GM18861 (cell line): Measurements from ENCODE around the gene SLC34A3.
"Not testable (repeated sequence)": the region's sequence is repeated elsewhere in the genome, so short reads cannot be mapped to it uniquely, and the experiment has no call there.

Source experiments
- ATAC-seq: cut with Tn5 transposase; IDR thresholded peaks from one replicate; pipeline ENCODE4 v1.9.1; 2021; ENCODE audit not compliant: unreplicated experiment

Gene SLC34A3

DNA sequence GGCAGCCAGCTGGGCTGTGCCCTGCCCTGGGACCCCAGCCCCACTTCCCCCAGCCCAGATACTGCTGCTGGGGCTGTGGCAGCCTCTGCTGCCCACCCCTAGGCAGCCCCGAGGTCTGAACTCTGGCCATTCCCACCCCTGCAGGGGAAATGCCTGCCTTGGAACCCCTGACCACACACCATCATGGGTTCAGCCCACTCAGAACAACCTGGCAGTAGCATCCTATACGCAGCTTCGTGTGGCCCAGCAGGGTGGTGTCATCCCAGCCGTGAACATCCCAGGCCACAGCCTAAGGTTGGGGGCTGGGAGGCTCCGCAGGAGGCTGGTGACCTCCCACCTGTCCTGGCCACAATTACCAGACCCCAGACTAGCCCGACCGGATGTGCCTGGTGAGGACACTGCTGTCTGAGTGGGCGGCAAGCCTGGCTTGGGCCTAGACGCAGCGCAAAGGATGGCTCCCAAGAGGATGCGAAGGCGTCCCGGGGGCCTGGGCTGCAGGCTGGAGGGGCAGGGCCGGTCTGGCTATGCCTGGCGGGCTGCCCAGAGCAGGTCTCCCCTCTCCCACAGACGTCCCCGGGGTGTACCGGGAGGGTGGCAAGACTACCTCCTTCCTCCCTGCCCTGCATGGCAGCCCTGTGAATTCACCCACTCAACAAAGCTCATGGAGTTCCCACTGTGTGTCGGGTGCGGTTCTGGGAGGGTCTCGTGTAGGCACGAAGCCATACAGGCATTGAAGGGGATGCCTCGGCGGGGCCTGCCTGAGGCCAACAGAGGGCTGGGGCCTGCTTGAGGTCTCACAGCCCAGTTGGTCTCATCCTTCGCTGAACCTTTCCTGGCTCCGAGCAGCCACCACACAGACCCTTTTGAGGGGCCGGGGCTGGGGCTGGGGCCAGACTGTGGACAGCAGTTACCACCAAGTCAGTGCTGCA, 1.5 kb upstream of the SLC34A3 start:
- no peak for ATAC-seq

DNA sequence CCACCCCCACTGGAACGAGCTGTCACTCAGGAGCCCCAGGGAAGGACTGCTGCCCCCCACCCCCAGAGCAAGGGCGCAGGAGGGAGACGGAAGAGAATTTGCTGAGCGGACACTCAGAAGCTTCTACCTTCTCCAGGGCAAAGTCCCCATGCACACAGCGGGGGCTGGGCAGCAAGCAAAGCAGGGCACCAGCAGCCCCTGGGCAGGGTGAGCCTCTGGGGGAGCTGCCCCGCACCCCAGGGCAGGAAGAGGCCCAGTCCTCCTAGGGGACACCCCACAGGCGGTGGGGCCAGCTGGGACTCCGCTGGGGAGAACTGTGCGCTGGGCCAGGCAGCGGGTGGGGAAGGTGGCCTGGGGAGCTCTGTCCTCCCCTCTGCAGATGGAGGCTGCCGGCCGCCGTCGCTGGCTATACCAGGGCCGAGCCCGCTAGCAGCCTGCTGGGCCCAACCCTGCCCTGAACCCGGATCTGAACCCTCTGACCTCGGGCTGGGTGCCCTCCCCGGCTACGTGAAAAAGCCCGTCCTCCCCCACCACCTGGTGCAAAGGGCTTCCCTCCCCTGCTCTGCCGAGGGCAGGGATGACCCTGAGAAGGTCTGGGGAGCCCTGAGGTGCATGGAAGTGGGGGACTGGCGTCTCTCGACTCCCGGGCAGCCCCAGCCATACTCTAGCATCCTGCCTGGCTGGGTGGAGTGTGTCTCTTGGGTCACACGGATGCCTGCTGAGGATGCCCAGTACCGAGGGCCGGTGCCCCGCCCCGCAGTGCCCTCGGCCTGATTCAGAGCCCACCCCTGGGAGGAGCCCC, 597 bp upstream of the SLC34A3 start:
- ATAC-seq: no peak

- ATAC-seq: no peak
Observed at GRCh38 chr9:137231372-137232039, 805 bp downstream of the SLC34A3 start.

DNA sequence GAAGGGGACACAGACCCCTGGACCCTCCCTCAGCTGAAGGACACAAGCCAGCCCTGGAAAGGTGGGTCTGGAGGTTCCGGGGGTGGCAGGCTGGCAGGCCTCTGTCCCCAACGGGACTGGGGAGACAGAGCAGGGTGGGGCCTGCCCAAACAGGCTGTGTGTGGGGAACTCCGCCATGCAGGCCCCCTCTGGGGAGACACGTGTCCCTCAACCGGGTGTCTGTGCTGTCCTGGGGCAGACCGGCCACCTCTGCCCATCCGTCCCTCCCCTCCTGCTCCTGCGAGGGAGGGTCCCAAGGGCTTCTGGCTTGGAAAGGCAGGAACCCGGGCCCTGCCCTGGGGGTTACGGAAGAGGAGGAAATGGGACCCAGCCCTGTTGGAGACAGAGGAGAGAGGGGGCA, 1.4 kb downstream of the SLC34A3 start:
- ATAC-seq: no peak

- no peak for ATAC-seq
Observed at GRCh38 chr9:137232510-137232909, 1.8 kb downstream of the SLC34A3 start.

GRCh38 chr9:137233143-137233980, 2.7 kb downstream of the SLC34A3 start:
- no peak for ATAC-seq

DNA sequence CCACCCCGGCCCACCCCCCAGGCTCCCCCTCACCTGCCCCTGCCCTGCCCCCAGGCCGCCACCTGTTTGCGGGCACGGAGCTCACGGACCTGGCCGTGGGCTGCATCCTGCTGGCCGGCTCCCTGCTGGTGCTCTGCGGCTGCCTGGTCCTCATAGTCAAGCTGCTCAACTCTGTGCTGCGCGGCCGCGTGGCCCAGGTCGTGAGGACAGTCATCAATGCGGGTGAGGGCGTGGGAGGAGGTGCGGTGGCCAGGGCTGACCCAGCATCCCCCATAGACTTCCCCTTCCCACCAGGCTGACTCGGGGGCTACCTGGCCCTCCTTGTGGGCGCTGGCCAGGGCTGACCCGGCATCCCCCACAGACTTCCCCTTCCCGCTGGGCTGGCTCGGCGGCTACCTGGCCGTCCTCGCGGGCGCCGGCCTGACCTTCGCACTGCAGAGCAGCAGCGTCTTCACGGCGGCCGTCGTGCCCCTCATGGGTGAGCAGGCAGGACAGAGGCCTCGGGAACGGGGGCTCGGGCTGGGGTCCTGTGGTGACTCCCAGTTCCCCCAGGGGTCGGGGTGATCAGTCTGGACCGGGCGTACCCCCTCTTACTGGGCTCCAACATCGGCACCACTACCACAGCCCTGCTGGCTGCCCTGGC, 3.5 kb downstream of the SLC34A3 start:
- ATAC-seq: no peak

DNA sequence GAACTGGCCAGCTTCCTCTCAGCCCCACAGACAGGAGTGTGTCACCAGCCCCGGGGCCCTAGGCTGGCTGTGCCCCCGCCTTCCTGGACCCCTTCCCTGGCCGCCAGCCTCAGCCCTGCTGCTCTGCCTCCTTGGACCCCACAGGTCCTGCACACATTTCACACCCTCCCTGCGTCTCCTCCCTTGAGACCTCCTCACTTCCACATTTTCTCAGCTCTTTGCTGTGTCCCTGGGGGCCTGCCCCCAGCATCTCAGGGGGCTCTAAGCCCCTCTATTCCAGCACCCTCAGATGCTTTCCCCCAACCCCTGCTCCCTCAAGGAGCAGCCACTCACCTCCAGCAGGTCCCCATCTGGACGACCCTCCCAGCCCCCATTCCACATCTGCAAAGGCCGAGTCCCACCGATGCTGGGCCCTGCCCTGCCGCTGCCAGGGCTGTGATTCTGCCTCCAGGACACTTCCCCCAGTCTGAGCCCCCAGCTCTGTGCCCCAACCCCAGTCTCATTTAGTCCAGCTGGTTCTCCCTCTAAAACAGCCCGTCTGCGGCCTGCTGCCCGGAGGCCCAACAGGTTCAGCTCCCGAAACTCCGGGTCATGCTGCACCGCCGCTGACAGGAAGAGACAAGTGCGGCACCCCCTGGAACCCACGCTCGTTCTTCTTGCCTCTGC, 4.2 kb downstream of the SLC34A3 start:
- no peak for ATAC-seq

GRCh38 chr9:137235424-137236237, 4.9 kb downstream of the SLC34A3 start:
- ATAC-seq: no peak

DNA sequence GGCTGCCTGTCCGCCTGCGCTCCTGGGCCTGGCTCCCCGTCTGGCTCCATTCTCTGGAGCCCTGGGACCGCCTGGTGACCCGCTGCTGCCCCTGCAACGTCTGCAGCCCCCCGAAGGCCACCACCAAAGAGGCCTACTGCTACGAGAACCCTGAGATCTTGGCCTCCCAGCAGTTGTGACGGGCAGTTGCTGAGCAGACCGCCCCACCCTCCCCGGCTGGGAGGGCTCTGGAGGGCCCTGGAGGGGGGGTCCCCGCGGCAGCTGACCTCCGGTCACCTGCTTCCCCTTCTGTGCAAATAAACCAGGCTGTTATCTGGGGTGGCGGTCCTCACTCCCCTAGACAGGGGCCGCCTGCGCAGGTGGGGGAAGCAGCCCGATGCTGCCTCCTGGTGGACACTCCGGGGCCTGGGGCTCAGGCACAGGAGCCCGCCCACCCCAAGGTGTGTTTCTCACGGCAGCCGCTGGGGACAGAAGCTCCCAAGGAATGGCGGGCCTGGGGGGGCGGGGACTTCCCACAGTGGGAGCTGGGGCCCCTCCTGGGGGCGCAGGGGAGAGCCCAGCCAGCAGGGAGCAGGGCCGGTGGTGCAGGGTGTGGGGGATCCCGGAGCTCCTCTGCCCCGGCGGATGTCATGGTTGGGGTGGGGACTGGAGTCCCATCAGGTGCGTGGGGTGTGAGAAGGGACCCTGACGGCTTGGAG, 5.7 kb downstream of the SLC34A3 start:
- ATAC-seq: no peak

DNA sequence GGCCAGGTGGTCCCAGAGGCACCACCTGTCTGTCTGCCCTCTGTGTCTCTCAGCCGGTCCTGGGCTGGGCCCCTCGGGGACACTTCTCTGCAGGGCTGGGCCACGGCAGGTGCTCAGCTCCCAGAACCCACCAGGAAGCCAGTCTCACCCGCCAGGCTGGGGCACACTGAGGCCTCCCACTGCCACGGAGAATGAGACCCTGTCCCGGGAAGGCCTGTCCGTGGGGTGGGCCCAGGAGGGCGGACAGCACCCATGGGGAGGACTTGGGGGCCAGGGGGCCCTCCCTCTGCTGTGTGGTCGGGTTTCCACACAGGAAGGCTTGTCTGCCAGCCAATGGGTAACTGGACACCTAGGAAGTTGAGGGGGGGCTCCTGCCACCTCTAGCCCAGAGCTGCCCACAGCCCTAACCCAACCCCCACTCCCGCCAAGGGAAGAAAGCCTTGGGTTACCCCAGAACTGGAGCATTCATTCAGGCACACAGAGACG, 6.3 kb downstream of the SLC34A3 start:
- no peak for ATAC-seq

- ATAC-seq: no peak
Observed at GRCh38 chr9:137237759-137238726, 7.3 kb downstream of the SLC34A3 start.

GRCh38 chr9:137239541-137240200, 9.0 kb downstream of the SLC34A3 start:
- ATAC-seq: not testable (repeated sequence)

DNA sequence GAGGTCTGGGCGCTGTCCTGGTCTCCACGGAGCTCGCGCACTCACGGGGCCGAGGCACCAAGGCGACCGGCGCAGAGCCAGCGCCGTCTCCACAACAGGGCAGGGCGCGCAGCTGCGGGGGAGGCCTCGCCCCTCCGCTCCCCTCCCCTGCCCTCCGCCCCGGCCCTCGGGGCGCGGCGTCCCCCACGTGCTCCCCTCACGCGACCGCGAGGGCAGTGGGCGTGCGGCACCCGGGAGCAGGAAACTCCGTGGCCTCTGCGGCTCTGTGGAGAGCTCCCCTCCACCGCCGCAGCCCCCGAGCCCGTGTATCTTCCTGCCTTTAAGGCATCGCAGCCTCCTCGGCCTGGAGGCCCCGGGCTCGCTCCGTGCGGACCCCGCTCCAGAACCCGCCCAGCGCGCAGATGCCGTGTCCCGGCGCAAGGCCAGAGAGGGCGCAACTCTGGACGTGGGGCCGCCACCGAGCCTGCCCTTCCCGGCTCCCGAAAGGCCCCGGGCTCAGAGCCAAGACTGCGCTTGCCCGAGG, 9.7 kb downstream of the SLC34A3 start:
- ATAC-seq: peak; percentile 12

GRCh38 chr9:137240841-137241489, 10.3 kb downstream of the SLC34A3 start, which contains the start of gene TUBB4B:
Gene TUBB4B, plus strand, starts transcription at chr9:137241287. Its CDS starts 74 bp downstream, at chr9:137241361.
- ATAC-seq: peak; percentile 68
